ENCODE results near the gene DPP10.
A peak's percentile ranks its signal among the peaks of the same experiment; 100 is the strongest.
"Not testable (repeated sequence)": the region's sequence is repeated elsewhere in the genome, so short reads cannot be mapped to it uniquely, and the experiment has no call there.

DPP10 gene

DNA sequence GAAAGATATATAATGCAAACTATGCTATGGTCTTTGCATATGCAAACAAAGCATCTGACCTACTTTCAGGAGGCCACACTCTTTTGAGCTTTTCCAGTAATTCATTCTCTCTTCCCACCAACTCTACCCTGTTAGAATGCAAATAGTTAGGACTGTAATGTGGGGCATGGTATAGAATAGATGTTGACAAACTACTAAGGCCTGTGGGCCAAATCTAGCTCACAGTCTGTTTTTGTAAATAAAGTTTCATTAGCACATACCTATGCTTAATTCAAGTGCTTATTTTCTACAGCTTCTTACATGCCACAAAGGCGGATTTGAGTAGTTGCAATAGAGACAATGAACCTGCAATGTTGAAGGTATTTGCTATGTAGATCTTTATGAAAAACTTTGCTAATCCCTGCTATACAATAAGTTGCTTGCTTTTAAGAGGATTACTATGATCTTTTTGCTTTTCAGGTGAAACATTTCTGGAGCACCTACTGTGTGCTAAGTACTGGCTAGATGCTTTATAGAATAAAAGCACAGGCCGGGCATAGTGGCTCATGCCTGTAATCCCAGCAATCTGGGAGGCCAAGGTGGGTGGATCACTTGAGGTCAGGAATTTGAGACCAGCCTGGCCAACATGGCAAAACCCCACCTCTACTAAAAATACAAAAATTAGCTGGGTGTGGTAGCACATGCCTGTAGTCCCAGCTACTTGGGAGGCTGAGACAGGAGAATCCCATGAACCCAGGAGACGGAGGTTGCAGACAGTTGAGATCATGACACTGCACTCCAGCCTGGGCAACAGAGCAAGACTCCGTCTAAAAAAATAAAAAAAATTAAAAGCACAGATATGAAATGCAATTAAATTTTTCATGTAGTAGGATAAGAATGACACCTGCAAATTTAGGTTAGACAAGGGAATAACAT lies 267.8 kb downstream of the DPP10 start:
- DNase-seq (ENCODE audit: low spot score) = no peak
- FAIRE-seq = no peak

DNA sequence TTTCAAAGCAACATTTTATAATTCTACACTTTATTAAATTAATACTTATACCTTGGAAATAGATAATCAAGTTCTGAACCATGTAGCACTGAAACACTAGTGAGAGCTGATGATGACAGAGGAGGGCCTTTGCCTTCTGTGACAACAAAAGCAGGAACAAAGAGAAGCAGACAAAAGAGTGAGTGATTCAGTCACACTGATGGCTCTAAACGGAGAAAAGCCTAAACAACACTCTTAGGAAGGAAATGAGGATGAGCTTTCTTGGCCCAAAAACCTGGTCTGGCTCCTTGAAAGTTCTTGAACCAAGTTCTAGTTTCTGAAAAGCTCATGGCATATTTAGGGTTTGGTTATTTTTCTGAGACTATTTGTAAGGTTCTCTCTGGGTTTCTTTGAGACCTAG lies 271.9 kb downstream of the DPP10 start:
- FAIRE-seq = no peak

DNA sequence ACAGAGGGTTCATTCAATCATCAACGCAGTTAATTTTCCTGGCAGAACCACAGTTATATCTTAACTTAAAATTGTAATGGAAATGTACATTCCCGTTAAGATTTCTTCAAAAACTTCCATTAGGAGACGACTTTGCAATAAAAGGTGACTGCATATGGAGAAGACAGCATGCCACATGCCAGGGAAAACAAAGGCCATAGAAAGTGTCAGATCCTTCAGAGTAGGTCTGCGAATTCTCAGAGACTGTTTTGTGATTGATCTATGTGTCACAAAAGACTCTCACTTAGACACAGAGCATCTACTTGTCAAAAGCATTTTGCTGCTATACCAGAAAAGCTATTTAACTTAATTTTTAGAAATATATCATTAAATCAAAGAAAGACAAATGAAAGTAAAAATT lies 274.6 kb downstream of the DPP10 start:
- DNase-seq (ENCODE audit: low spot score) (no peak), FAIRE-seq (no peak)

More for the DNA sequence above, 271.9 kb downstream of the DPP10 start:
- DNase-seq (ENCODE audit: low spot score) = no peak

DNA sequence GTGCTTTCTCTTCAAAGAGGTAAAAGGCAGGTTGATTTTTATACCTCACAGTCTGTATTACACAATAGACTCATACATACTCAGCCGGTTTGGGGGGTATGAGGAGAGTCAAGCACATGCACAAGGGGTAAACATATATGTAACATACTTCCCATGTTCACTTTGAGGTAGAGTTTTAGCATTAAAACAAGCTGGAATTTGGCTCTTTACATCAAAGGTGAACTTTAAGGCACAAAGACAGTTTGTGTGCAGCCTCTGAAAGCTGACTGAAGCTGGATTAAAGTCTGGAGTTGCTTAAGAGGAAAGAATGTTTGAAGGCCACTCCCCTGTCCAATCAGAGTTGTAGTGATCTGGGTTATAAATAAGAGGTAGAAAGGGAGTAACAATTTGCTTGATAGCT lies 282.0 kb downstream of the DPP10 start:
- no peak for DNase-seq (ENCODE audit: low spot score)
- FAIRE-seq = peak; percentile 40

DNA sequence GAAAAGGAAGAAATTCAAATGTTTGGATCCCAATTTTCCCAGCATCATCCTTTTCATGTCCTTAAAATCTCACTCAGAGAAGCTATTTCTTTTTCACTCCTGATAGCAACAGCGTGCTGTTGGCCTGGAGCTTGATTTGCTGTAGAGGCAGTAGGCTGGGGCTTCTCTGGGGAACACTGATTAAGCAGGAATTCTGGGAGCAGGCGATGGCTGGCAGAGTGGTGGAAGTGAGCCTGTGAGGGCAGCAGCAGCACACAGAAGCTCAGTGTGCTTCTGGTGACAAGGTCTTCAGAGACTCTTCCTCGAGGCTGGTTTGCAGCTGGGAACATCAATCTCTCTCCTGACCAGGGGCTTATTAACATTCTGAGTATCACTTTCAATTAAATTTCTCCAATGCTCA lies 284.6 kb downstream of the DPP10 start:
- FAIRE-seq (no peak), DNase-seq (ENCODE audit: low spot score) (no peak)

DNA sequence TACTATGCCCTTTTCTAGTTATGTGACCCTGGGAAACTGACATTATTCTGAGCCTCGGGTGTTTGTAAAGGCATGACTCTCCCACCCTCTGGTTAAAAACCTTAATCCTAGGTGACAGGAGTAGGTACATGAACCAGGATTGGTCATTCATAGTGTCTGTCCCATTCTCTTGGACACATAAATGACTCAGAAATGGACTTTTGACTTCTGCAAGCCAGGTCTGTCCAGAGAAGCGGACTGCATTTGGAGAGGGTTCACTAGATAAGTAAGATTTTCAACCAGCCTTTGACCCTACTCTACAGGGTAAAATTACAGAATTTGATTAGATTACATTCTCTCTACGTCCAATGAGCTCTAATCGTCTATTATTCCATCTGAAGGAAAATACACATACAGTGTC lies 285.9 kb downstream of the DPP10 start:
- no peak for FAIRE-seq

DNA sequence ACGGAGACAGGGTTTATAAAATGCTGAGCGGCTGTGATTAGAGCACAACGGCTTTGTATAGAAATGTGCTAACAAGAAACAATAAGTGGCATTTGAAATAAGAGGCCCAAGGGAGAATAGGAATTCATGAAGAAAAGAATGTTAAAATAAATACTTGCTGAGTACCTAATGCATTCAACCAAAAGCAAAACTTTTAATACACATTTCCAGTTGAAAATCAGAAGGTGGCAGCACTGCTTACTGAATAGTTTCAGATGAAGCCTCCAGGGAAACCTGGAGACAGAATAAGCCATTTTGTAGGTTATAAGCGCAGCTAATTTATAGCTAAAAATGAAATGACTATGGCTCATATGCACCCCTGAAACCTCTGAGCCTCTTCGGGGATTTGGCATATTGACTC lies 286.6 kb downstream of the DPP10 start:
- DNase-seq (ENCODE audit: low spot score) (no peak), FAIRE-seq (no peak)

More for the DNA sequence above, 285.9 kb downstream of the DPP10 start:
- no peak for DNase-seq (ENCODE audit: low spot score)

DNA sequence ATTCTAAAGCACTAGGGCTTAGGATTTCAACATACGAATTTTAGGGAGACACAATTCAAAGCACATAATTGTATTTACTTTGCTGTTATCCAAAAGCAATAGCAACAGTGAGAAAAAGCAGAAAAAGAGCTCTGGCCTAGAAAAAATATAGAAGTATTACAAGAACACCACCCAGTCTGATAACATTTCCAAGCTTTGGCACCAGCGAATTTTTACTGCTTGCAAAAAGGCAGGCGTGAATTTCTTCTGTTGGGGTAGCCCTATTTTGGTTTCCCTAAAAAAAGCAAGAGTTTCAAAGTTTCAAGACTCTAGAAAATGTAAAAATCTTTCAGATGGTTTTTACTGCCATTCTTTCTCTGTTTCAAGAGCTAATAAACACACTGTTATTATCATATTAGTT lies 292.7 kb downstream of the DPP10 start:
- no peak for DNase-seq (ENCODE audit: low spot score)
- no peak for FAIRE-seq

DNA sequence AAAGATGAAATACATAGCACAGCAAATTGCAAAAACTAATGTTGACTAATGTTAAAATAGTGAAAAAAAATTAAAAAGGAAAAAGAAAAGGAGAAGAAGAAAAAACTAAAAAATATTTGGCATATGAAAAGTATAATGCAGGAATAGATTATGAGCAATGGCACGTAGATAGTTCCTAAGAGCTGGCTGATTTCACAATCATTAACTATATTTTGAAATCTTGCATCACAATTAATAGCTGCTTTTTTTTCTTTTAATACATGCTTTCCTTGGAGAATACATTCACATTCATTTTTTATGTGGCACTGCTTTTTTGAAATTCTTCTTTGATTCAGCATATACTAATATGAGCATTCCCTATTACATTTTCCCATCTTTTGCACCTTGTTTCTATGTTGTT lies 299.8 kb downstream of the DPP10 start:
- DNase-seq (ENCODE audit: low spot score) (no peak), FAIRE-seq (no peak)

DNA sequence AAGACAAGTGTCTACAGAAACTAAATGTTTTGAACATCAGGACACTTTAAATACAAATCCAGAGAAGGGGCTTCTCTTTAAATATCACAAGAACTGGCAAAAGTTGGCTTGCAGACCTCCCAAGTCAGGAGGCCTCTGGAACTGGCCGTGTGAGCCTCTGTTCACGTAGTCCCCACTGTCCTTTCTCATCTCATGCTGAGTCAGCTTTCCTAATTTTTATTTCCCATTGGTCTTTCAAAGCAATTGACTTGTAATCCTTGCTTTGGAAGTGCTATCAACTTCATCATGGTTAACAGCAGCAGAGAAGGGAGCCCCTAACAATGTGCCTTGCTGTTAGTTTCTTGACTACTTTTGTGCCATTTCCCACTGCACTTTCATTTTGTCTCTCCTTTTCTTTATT lies 303.3 kb downstream of the DPP10 start:
- DNase-seq (ENCODE audit: low spot score) (no peak), FAIRE-seq (no peak)

DNA sequence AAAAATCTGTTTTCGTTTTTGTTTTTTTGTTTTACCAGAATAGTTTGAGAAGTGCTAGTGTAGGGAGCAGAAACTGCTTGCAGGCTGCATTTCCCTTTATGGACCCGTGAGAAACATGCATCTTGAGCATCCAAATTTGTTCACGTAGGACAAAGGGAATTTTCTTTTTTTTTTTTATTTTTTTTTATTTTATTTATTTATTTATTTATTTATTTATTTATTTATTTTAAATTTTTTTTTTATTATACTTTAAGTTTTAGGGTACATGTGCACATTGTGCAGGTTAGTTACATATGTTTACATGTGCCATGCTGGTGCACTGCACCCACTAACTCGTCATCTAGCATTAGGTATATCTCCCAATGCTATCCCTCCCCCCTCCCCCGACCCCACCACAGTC lies 305.7 kb downstream of the DPP10 start:
- not testable (repeated sequence) for FAIRE-seq

DNA sequence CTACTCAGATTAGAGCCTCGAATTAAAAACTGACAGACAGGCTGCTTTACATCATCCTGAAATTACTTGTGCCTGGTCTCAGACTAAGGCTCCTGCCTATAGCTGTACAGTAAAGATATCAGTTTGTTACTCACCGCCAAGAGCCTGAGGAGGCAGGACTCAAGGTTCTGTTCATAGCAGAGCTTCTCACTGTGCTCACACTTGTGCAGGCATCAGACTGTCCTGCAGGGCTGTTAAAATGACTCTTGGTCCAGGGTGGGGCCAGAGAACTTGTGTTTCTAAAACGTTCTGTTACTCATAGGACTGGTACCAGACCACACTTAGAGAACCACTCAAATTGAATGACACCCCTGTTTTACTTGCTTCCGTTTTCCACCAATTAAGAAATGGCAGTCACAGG lies 310.0 kb downstream of the DPP10 start:
- FAIRE-seq = no peak
- DNase-seq (ENCODE audit: low spot score) = no peak

More for the DNA sequence above, 305.7 kb downstream of the DPP10 start:
- not testable (repeated sequence) for DNase-seq (ENCODE audit: low spot score)

DNA sequence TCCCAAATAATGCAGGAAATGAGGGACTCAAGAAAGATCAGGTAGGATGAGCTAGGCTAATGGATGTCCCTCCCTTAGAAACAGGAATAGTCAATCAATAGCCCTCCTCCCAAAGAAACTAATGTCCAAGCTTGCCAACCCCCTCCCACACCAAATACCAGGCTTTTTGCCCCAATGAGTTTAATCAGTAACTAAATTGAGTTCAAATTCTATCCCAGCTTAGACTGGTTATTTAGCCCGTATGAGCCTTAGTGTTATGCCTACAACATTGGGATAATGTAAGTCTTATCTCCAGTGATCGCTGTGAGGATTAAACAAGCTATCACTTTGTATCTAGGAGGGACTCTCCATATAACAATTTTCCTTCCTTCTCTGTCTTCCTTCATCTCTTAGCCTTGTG lies 310.7 kb downstream of the DPP10 start:
- no peak for DNase-seq (ENCODE audit: low spot score)
- FAIRE-seq = no peak

DNA sequence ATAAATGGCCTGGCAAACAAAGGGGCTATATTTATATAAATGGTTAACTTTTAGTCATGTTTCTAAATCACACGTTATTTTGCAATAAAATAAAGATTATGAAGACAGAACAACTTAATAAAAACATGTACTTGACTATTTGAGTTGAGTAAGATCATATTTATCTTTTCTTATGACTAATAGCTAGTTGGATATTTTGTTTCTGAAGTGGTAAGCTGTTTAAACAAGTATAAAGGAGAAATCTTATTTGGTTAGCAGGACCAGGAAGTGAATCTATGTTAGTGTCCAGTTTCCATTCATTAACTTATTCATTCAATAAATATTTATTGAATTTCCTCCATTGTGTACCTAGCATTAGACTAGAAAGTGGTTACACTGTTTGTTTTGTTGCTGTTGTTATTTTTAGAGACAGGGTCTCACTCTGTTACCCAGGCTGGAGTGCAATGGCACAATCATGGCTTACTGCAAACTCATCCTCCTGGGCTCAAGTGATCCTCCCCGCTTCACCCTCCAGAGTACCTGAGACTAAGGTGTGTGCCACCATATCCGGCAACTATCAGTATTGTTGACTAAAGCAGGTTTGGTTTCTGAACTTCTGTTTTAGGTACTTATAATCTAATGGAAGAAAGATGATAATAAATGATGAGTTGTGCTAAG lies 312.6 kb downstream of the DPP10 start:
- FAIRE-seq (no peak), DNase-seq (ENCODE audit: low spot score) (no peak)

DNA sequence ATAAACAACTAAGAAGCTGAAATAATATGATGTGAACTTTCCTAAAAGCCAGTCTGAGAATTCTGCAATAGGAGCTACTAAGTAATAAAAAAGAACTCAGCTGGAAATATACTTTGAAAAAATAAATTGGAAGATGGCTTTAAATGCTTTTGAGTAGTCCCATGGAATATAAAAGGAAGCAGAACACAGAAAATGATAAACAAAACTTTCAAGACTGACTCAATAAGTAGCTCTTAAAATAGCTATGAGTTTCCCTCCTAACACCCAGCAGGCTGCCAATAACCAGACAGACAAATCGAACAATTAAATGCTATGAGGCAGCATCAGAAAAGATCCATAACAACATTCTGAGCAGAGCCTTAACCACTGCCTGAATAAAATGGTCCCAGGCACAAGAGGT lies 319.9 kb downstream of the DPP10 start:
- DNase-seq (ENCODE audit: low spot score) = no peak

DNA sequence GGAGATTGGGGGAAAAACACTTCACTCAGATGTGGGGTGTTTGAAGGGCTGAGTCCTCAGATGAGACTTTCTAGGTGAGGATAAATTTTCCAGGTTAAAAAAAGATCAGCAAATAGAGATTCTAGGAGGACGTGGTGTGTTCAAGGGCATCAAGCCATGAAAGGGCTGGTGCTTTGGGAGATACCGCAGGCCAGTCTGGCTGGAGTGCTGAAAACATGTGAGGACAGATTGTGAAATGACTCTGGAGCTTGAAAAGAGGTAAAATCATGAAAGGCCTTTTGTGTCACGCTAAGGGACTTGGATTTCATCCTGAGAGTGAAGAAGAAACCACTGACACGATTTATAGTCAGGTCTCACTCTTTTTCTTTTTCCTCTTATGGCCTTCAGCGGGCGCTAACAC lies 320.5 kb downstream of the DPP10 start:
- FAIRE-seq (no peak), DNase-seq (ENCODE audit: low spot score) (no peak)

More for the DNA sequence above, 319.9 kb downstream of the DPP10 start:
- no peak for FAIRE-seq

DNA sequence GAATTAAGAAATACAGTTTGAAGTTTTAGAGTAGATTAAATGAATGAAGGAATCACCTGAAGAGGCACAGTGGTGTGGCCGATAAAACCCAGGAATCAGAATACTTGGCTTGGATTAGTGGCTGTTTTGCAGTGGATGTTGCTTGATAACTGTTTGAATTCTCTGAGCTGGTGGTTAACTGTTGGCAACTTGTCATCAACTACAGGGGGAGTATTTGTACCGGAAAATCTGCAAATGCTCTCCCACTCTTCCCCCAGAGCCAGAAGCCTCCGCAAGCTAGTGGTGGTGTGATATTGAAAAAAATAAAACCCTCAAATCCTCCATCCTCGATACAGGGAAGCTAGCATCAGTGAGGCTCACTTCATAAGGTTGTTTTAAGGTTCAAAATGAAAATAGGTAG lies 326.7 kb downstream of the DPP10 start:
- DNase-seq (ENCODE audit: low spot score) = no peak
- no peak for FAIRE-seq

DNA sequence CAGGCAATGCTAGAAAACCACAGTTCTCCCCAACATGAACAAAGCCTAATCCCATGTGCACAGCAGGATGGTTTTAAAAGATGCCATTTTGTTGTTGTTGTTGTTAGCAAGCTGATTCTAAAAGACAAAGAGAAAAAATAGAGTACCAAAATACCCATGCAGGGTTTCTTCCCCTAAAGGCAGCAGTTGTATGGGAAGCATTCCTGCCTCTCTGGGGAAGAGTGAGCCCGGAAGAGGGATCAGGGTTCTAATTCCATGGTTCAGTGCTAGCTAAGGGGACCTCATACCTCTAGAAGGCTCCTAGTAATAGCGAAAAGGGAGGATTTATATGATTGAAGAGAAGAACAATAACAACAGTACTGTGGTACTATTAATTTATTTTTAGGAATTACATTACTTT lies 327.6 kb downstream of the DPP10 start:
- no peak for FAIRE-seq
- no peak for DNase-seq (ENCODE audit: low spot score)

DNA sequence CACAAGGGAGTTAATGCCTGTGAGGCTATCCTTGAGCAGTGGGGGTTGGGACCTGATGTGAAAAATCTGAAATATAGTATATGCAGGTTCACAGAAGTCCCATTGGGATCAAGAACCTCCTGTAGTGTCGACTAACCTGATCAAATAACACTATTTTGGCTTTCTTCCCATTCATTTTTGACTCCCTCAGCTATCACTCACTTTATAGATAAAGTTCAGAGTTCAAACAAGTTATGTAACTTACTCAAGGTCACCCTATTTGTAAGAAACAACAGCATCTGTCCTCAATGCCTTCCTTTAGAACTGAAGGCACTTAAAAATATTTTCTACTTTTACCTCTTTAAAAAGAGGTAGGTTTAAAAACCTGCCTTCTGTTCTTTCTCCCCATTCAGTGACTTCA lies 341.6 kb downstream of the DPP10 start:
- FAIRE-seq (no peak), DNase-seq (ENCODE audit: low spot score) (no peak)

DNA sequence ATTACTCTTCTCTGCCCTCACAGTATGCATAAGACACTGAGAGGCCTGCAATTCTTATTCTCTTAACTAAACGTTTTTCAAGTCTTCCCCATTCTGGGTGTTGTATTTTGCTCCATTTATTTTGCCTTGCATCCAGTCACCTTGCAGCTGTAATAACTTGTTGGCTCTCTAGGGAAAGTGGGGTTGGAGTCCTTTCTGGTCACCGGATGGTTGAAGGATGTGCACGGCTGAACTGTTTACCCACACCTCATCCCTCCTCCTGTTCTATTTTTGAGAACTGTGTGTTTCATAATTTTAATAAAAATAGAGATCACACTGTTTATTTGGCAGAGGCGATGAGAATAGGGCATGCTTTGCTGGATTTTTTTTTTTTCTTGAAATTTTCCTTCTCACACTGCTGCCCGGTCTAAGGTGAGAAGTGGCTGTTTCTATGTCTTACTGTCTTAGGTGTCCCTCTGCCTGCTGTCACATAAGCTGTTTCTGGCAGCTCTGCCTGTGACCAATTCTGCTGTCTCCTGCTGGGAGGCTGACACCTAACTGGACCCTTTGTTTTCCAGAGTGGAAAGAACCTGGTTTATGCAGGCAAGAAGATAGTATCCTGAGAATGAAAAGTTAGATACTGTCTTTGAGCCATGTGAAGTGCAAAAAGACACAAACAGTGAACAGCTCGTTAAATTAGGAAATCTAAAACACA lies 342.6 kb downstream of the DPP10 start:
- FAIRE-seq = no peak
- no peak for DNase-seq (ENCODE audit: low spot score)

DNA sequence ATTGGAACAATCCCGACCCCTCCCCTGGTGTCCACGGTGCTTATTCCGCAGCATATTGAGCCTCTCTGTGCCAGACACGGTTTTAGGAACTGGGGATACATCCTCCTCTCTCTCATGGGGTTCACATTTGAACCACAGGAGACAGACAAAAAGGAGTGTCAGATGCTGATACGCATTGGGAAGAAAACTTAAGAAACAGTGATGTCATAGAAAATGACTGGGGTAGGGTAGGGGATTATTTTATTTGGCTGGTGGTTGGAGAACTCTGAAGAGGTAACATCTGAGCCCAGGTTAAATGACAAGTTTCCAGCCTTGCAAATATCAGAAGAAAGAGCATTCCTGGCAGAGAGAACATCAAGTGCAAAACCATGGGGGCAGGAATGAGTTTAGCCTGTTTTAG lies 344.5 kb downstream of the DPP10 start:
- no peak for FAIRE-seq
- no peak for DNase-seq (ENCODE audit: low spot score)

DNA sequence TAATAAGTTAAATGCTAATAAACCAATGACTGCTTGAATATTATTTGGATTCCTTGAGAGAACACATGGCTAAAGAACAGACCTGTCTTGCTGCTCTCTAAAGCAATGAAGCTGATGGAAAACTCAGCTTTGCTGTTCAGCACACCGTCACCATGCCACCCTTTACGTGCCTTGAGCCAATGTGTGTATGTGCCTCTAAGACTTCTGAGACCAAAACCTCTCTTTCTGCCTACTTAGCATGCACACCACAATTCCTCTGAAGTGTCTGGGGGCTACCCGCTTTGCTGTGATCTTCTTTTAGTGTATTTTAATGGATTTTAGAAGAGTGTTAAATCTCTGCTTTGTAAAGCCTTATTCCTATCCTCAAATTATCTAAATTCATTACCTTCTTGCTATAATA lies 345.0 kb downstream of the DPP10 start:
- FAIRE-seq (no peak), DNase-seq (ENCODE audit: low spot score) (no peak)
